ENCODE data around the gene SELL. TPM values are rescaled to one million over a fixed set of nuclear protein-coding genes. Genes with fewer than 3 reads are reported as not detected.
"Not testable (repeated sequence)": the region's sequence is repeated elsewhere in the genome, so short reads cannot be mapped to it uniquely, and the experiment has no call there.

The SELL gene
- 1 to 10 TPM in 1 of 2 donors, under 1 TPM in 1; 0.64 to 1.7 TPM for total RNA-seq
- long read RNA-seq, result 0 reads

GRCh38 chr1:169711469-169712308 lies at the start of gene SELL:
TSS of gene SELL (minus strand) at chr1:169711620. CDS start at chr1:169711498, 122 bp downstream.
- intact Hi-C loops (cut with DNase I, micrococcal nuclease), result loop anchor here in 1 of 2 donors (10.0 kb wide), 1 partner anchor 107 kb away; no protein-coding TSS in a partner anchor
- DNase-seq (peak; percentile 57 to 65), ATAC-seq (peak; percentile 100)

DNA sequence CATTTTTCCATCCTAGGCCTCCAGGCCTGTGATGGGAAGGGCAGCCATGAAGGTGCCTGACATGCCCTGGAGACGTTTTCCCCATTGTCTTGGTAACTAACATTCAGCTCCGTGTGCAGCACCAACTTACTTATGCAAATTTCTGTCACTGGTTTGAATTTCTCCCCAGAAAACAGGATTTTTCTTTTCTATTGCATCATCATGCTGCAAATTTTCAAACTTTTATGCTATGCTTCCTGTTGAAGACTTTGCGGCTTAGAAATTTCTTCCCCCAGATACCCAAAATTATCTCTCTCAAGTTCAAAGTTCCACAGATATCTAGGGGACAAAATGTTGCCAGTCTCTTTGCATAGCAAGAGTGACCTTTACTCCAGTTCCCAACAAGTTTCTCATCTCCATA lies 47.6 kb upstream of the SELL start:
- ATAC-seq (no peak), DNase-seq (no peak)
- intact Hi-C loops (cut with DNase I, micrococcal nuclease), result no loop called here

GRCh38 chr1:169753549-169753948 lies 42.1 kb upstream of the SELL start:
- ATAC-seq, result no peak
- intact Hi-C loops (cut with DNase I, micrococcal nuclease), result no loop called here
- DNase-seq, result no peak

GRCh38 chr1:169750041-169750440 lies 38.6 kb upstream of the SELL start:
- DNase-seq (no peak), ATAC-seq (no peak)
- intact Hi-C loops (cut with DNase I, micrococcal nuclease), result no loop called here

DNA sequence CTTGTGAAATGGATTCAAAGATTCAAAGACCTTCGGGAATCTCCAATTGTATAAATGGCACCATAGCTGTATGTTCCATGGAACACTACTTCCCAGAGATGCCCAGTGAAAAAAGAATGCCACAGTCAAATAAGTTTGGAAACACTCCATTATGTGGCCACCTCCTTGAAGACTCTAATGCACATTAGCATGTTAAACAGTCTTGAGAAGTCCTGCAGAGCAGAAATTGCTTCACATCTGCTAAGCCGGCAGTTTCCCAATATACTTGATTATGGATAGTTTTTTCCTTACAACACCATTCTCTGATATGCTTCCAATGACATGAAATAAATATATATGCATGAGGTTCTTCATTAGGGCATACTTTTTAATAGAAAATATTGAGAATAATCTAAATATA lies 35.1 kb upstream of the SELL start:
- intact Hi-C loops (cut with DNase I, micrococcal nuclease), result no loop called here
- DNase-seq (no peak), ATAC-seq (no peak)

- DNase-seq (no peak), ATAC-seq (no peak)
- intact Hi-C loops (cut with DNase I, micrococcal nuclease), result no loop called here
These were observed 33.8 kb upstream of the SELL start for GRCh38 chr1:169745015-169745861.

- ATAC-seq (no peak), DNase-seq (no peak)
- intact Hi-C loops (cut with DNase I, micrococcal nuclease), result no loop called here
These were observed 30.4 kb upstream of the SELL start for GRCh38 chr1:169741666-169742394.

- no peak for DNase-seq
- no peak for ATAC-seq
- intact Hi-C loops (cut with DNase I, micrococcal nuclease), result no loop called here
These were observed 28.6 kb upstream of the SELL start for GRCh38 chr1:169739980-169740379.

- DNase-seq, result no peak
- intact Hi-C loops (cut with DNase I, micrococcal nuclease), result no loop called here
- no peak for ATAC-seq
These were observed 22.5 kb upstream of the SELL start, which contains the start of gene SELE for GRCh38 chr1:169733924-169734323. TSS of gene SELE (minus strand) at chr1:169734079. CDS start at chr1:169733612, 467 bp downstream.

DNA sequence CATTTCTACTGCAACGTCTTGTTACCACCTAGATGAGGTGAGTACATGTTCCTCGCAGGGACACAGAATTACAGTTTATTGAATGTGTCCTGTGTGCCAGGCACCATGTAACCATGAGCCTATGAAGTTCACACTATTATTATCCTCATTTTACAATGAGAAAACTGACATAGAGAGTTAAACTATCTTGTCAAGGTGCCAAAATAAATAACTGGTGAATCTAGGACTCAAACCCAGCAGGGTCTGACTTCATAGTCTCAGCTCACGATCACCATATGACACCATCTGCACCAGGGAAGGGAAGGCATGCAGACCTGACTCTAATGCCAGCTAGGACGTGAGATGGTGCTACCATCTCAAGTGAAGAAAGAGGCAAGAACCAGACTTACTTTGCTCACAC lies 20.0 kb upstream of the SELL start:
- ATAC-seq, result no peak
- no peak for DNase-seq
- intact Hi-C loops (cut with DNase I, micrococcal nuclease), result no loop called here

DNA sequence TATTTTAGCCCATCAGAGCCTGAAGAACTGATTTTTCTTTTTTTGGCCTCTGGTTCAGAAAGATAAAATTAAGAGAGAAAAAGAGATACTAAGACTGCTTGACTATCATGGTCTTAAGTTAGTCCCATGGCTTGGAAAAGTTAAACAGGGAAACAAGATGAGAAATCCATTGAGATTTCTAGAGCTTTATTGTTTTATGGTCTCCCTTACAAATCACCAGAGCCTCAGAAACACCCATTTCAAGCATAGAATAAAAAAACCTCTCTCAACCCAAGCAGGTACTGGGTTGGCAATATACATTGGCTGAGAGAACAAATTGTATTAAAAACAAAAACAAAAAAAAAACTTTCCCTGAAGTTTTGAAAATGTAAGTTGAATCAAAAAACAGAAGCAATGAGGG lies 18.6 kb upstream of the SELL start:
- DNase-seq (no peak), ATAC-seq (peak; percentile 55)
- intact Hi-C loops (cut with DNase I, micrococcal nuclease), result no loop called here

DNA sequence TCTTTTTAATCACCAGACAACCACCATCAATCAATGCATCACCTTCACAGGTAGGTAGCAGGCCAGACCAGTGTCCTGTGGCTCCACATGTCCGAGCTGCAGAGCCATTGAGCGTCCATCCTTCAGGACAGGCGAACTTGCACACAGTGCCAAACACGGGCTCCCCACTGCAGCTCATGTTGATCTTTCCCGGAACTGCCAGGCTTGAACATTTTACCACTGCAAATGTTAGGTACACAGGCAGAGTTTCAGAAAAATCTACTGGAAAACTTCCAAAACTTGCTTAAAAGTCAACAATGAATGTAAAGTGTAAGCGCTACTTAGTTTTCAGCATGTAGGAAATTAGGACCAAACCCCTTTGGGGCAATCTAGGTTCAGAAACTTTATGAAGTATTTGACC lies 15.9 kb upstream of the SELL start:
- intact Hi-C loops (cut with DNase I, micrococcal nuclease), result no loop called here
- DNase-seq (peak; percentile 27 to 37), ATAC-seq (peak; percentile 80)

- no peak for DNase-seq
- intact Hi-C loops (cut with DNase I, micrococcal nuclease), result no loop called here
- peak; percentile 85 for ATAC-seq
These were observed 15.4 kb upstream of the SELL start for GRCh38 chr1:169726851-169727250.

DNA sequence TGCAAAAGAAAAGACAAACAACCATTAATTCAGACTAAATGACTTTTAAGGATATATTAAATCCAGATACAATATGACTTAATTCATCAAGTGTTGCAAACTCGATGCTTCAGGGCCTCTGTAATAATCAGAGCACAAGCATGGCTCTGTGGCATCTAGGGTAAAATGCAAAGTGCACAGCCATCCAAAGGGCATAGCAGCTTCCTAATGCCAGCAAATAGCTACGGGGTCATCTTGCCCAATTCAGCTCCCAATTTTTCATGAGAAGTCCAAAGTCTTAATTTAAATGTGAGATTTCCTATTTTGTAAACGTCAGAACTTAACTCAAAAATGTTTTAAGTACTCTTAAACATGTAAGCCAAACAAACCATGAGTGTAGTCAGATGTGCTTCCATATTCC lies 14.5 kb upstream of the SELL start:
- ATAC-seq (no peak), DNase-seq (no peak)
- intact Hi-C loops (cut with DNase I, micrococcal nuclease), result no loop called here

DNA sequence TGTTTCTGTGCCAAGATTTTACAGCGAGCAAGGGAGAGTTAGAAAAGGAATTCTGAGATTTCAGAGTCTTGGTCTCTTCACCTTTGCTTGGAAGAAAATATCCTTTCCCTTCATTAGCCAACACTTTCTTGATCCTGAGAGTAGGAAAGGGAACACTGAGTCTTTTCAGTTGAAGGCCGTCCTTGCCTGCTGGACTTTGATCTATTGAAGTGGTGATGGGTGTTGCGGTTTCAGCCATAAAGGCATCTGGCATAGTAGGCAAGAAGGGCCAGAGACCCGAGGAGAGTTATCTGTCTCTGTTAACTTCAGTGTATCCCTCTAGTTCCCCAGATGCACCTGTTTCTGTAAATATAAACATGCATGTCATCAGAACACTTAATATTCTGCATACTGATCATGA lies 12.7 kb upstream of the SELL start:
- DNase-seq (no peak), ATAC-seq (peak; percentile 52)
- intact Hi-C loops (cut with DNase I, micrococcal nuclease), result no loop called here

DNA sequence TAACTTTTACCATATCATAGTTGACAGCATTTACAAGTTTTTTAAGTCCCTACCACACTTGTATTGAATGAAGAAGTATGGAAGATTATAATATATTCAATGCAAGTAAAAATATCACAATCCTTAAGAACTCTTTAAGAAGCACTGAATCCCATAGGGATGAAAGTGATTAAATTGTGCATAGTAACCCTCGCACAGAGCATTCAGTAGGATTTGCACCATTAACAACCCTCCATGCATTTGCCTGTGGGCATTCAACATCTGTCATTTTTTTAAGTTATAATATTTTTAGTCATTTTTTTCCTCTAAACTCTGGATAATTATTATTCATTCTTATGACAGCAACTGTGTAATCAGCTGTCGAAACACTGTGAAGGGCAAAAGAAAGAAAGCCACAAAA lies 12.3 kb upstream of the SELL start:
- intact Hi-C loops (cut with DNase I, micrococcal nuclease), result no loop called here
- DNase-seq (no peak), ATAC-seq (no peak)

DNA sequence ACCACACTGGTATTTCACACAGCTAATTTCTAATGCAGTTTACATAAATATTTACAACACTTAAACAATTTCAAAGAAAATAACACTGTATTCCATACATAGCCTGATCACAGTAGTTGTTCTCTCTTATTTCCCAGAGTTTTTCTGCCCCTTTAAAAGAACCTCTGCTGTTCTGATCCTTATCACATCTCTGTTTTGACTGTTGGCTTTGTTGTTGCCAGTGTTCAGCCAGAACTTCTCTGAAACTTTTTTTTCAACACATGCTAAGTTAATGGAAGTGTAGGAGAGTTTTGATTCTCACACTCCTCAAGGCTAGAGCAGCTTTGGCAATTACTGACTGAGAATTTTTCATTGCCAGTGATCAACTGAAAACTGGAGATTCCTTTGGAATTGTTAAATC lies 11.4 kb upstream of the SELL start:
- DNase-seq (no peak), ATAC-seq (no peak)
- intact Hi-C loops (cut with DNase I, micrococcal nuclease), result no loop called here

DNA sequence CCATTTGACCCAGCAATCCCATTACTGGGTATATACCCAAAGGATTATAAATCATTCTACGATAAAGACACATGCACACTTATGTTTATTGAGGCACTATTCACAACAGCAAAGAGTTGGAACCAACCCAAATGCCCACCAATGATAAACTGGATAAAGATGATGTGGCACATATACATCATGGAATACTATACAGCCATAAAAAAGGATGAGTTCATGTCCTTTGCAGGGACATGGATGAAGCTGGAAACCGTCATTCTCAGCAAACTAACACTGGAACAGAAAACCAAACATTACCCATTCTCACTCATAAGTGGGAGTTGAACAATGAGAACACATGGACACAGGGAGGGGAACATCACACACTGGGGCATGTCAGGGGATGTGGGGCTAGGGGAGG lies 3.7 kb upstream of the SELL start:
- DNase-seq, ATAC-seq: not testable (repeated sequence)
- intact Hi-C loops (cut with DNase I, micrococcal nuclease), result loop anchor here in 1 of 2 donors (10.0 kb wide), 1 partner anchor 110 kb away; no protein-coding TSS in a partner anchor

GRCh38 chr1:169713090-169713489 lies 1.7 kb upstream of the SELL start:
- ATAC-seq, DNase-seq: not testable (repeated sequence)
- intact Hi-C loops (cut with DNase I, micrococcal nuclease), result loop anchor here in 1 of 2 donors (10.0 kb wide), 1 partner anchor 108 kb away; no protein-coding TSS in a partner anchor

Data from left colon (tissue), 2 donors.